ENCODE data around the gene PTPRA. TPM values are rescaled to one million over a fixed set of nuclear protein-coding genes. Genes with fewer than 3 reads are reported as not detected.
A peak's percentile ranks its signal among the peaks of the same experiment; 100 is the strongest.
"Not testable (repeated sequence)": the region's sequence is repeated elsewhere in the genome, so short reads cannot be mapped to it uniquely, and the experiment has no call there.

PTPRA gene
- total RNA-seq: 63.3 TPM
- long read RNA-seq, transcript PTPRA-201 (23 exons, 3,725 nt): major isoform, 70 of 191 reads
- long read RNA-seq, transcript PTPRA-205 (24 exons, 3,337 nt): minor isoform, 21 of 191 reads
- long read RNA-seq, partial matches to known transcripts: 22 of 191 reads
- long read RNA-seq, other reads (novel, unspliced or antisense): 74 of 191 reads

GRCh38 chr20:2873010-2873746 is at the start of gene PTPRA:
Gene PTPRA (plus strand): TSS chr20:2873481. CDS start chr20:2964278, 90,797 bp downstream.
- intact Hi-C loops (cut with DNase I): no loop called here
- TF ChIP-seq CTCF (IDR thresholded peaks at IDR 0.05): no peak
- peak within 1 kb of the TSS; percentile 98 for H3K4me3 ChIP-seq
- H3K27me3 ChIP-seq (ENCODE audit: low read depth): no peaks in the 10 kb centered on the region
- peak; percentile 98 to 99 for ATAC-seq
- DNase-seq: peak; percentile 96
- H3K36me3 ChIP-seq: no peaks in the 10 kb centered on the region
- peak within 1 kb of the TSS; percentile 83 for H3K27ac ChIP-seq
- H3K9me3 ChIP-seq: no peaks in the 10 kb centered on the region
- H3K4me1 ChIP-seq: peaks cover 44% of the 10 kb centered on the region

GRCh38 chr20:2825761-2826160 is 47.5 kb upstream of the PTPRA start:
- Histone ChIP-seq H3K9me3 (no peaks in the 10 kb centered on the region), H3K4me3 (no peak overlapping the region), H3K27me3 (ENCODE audit: low read depth) (peaks cover 31% of the 10 kb centered on the region), H3K27ac (no peak overlapping the region), H3K4me1 (no peaks in the 10 kb centered on the region), H3K36me3 (no peaks in the 10 kb centered on the region)
- DNase-seq: no peak
- no peak for TF ChIP-seq CTCF (IDR thresholded peaks at IDR 0.05)
- intact Hi-C loops (cut with DNase I): no loop called here
- ATAC-seq: no peak

GRCh38 chr20:2826655-2827054 is 46.6 kb upstream of the PTPRA start:
- TF ChIP-seq CTCF (IDR thresholded peaks at IDR 0.05): no peak
- DNase-seq: no peak
- Histone ChIP-seq H3K4me3 (no peak overlapping the region), H3K27me3 (ENCODE audit: low read depth) (peaks cover 22% of the 10 kb centered on the region), H3K9me3 (no peaks in the 10 kb centered on the region), H3K27ac (no peak overlapping the region), H3K36me3 (no peaks in the 10 kb centered on the region), H3K4me1 (no peaks in the 10 kb centered on the region)
- intact Hi-C loops (cut with DNase I): no loop called here
- no peak for ATAC-seq

- Histone ChIP-seq H3K36me3 (no peaks in the 10 kb centered on the region), H3K27ac (no peak overlapping the region), H3K4me1 (no peaks in the 10 kb centered on the region), H3K27me3 (ENCODE audit: low read depth) (peaks cover 16% of the 10 kb centered on the region), H3K4me3 (no peak overlapping the region), H3K9me3 (no peaks in the 10 kb centered on the region)
- intact Hi-C loops (cut with DNase I): no loop called here
- DNase-seq (no peak), ATAC-seq (no peak)
- no peak for TF ChIP-seq CTCF (IDR thresholded peaks at IDR 0.05)
Measured at GRCh38 chr20:2829376-2829775, 43.9 kb upstream of the PTPRA start.

- H3K9me3 ChIP-seq; H3K4me3 ChIP-seq; ATAC-seq; intact Hi-C loops (cut with DNase I); H3K36me3 ChIP-seq; H3K27me3 ChIP-seq (ENCODE audit: low read depth); DNase-seq; H3K27ac ChIP-seq; H3K4me1 ChIP-seq: not testable (repeated sequence)
Measured at GRCh38 chr20:2831206-2831605, 42.1 kb upstream of the PTPRA start.

GRCh38 chr20:2833761-2834160 is 39.5 kb upstream of the PTPRA start:
- ATAC-seq (no peak), DNase-seq (no peak)
- peaks cover 16% of the 10 kb centered on the region for H3K36me3 ChIP-seq
- TF ChIP-seq CTCF (IDR thresholded peaks at IDR 0.05): no peak
- H3K9me3 ChIP-seq: no peaks in the 10 kb centered on the region
- H3K4me3 ChIP-seq: no peak overlapping the region
- H3K4me1 ChIP-seq: no peaks in the 10 kb centered on the region
- intact Hi-C loops (cut with DNase I): no loop called here
- no peaks in the 10 kb centered on the region for H3K27me3 ChIP-seq (ENCODE audit: low read depth)
- H3K27ac ChIP-seq: no peak overlapping the region

All from lower lobe of right lung (tissue), 2 donors.